DND-41 (cell line): ENCODE results near the gene CD22.

Experiments used
- ATAC-seq: fragments of 200-7000 bp; cut with Tn5 transposase; 3 replicates; pipeline ENCODE4 v1.9.1; 2021; ENCODE audit warnings: low read depth; ENCODE audit not compliant: insufficient read depth
- DNase-seq: peaks from one replicate; pipeline ENCODE4 v3.0.0-alpha.2; 2020
- H2AFZ ChIP-seq: 2 replicates; pipeline ENCODE4 v1.6.0; 2012; ENCODE audit warnings: low read depth, low read length
- H3K27ac ChIP-seq: 2 replicates; pipeline ENCODE4 v1.5.1; 2012; ENCODE audit warnings: low read length, inconsistent platforms
- H3K27me3 ChIP-seq: fragments of 200-600 bp; sonication (generic); 2 replicates; pipeline ENCODE4 v1.6.0; 2012; ENCODE audit warnings: low read length, mild to moderate bottlenecking, inconsistent platforms; ENCODE audit not compliant: insufficient read depth, poor library complexity
- H3K36me3 ChIP-seq: 2 replicates; pipeline ENCODE4 v1.5.1; 2012; ENCODE audit warnings: low read length, inconsistent platforms; ENCODE audit not compliant: insufficient read depth
- H3K4me1 ChIP-seq: 2 replicates; pipeline ENCODE4 v1.5.1; 2012; ENCODE audit warnings: mild to moderate bottlenecking, low read length; ENCODE audit not compliant: insufficient read depth
- H3K4me2 ChIP-seq: 2 replicates; pipeline ENCODE4 v1.6.0; 2012; ENCODE audit warnings: mild to moderate bottlenecking, moderate library complexity, low read length, inconsistent platforms; ENCODE audit not compliant: insufficient read depth
- H3K4me3 ChIP-seq, 2 experiments: fragments of 200-600 bp in 1 of 2; shearing (Covaris generic) in 1 of 2; 2 replicates each; pipeline ENCODE4 v1.5.1; 2012 to 2016; ENCODE audit warnings: inconsistent platforms in 2 of 2, low read length in 2 of 2, mild to moderate bottlenecking in 2 of 2, low read depth in 1 of 2, moderate library complexity in 1 of 2
- H3K79me2 ChIP-seq: 2 replicates; pipeline ENCODE4 v1.6.0; 2012; ENCODE audit warnings: low read length, inconsistent platforms; ENCODE audit not compliant: insufficient read depth
- H3K9ac ChIP-seq: 2 replicates; pipeline ENCODE4 v1.6.0; 2012; ENCODE audit warnings: low read depth, mild to moderate bottlenecking, inconsistent platforms, low read length, moderate library complexity
- H3K9me3 ChIP-seq: 2 replicates; pipeline ENCODE4 v1.5.1; 2012; ENCODE audit warnings: low read length, moderate library complexity, mild to moderate bottlenecking, inconsistent platforms; ENCODE audit not compliant: insufficient read depth, severe bottlenecking
- H4K20me1 ChIP-seq: 2 replicates; pipeline ENCODE4 v1.6.0; 2012; ENCODE audit warnings: low read length; ENCODE audit not compliant: insufficient read depth
- CTCF ChIP-seq: IDR thresholded peaks from 2 replicates; pipeline ENCODE4 v1.5.1; 2012; ENCODE audit warnings: borderline replicate concordance, low read length, moderate library complexity, mild to moderate bottlenecking; ENCODE audit not compliant: poor library complexity, severe bottlenecking; ENCODE audit errors: extremely low read depth
- EZH2 ChIP-seq: IDR thresholded peaks from 3 replicates; pipeline ENCODE4 v1.6.1; 2012; ENCODE audit warnings: borderline replicate concordance, low read depth, mild to moderate bottlenecking, moderate library complexity, low read length, inconsistent platforms; ENCODE audit not compliant: severe bottlenecking

Gene CD22

GRCh38 chr19:35287713-35288112, 41.3 kb upstream of the CD22 start:
- H3K79me2 ChIP-seq, result no peaks in the 10 kb centered on the region
- TF ChIP-seq CTCF (no peak), EZH2 (no peak)
- H3K27me3 ChIP-seq, result no peaks in the 10 kb centered on the region
- no peak overlapping the region for H3K4me2 ChIP-seq
- H2AFZ ChIP-seq, result no peak overlapping the region
- no peak overlapping the region for H3K27ac ChIP-seq
- no peaks in the 10 kb centered on the region for H4K20me1 ChIP-seq
- no peak for DNase-seq
- no peaks in the 10 kb centered on the region for H3K9me3 ChIP-seq
- no peak overlapping the region for H3K9ac ChIP-seq
- no peaks in the 10 kb centered on the region for H3K4me1 ChIP-seq
- no peak overlapping the region for H3K4me3 ChIP-seq
- ATAC-seq, result no peak
- H3K36me3 ChIP-seq, result no peaks in the 10 kb centered on the region

- Histone ChIP-seq H3K36me3 (no peaks in the 10 kb centered on the region), H3K9ac (no peak overlapping the region), H3K27ac (no peak overlapping the region), H3K4me2 (no peak overlapping the region), H3K4me1 (no peaks in the 10 kb centered on the region), H4K20me1 (no peaks in the 10 kb centered on the region), H3K27me3 (no peaks in the 10 kb centered on the region), H3K79me2 (no peaks in the 10 kb centered on the region), H3K4me3 (no peak overlapping the region), H3K9me3 (no peaks in the 10 kb centered on the region), H2AFZ (no peak overlapping the region)
- no peak for TF ChIP-seq EZH2
- TF ChIP-seq CTCF, result no peak
- DNase-seq, result no peak
- no peak for ATAC-seq
Observed at GRCh38 chr19:35288331-35288730, 40.7 kb upstream of the CD22 start.

- Histone ChIP-seq H3K9me3 (no peaks in the 10 kb centered on the region), H2AFZ (no peak overlapping the region), H3K36me3 (no peaks in the 10 kb centered on the region), H3K4me2 (no peak overlapping the region), H4K20me1 (no peaks in the 10 kb centered on the region), H3K9ac (no peak overlapping the region), H3K27ac (no peak overlapping the region), H3K27me3 (no peaks in the 10 kb centered on the region), H3K79me2 (no peaks in the 10 kb centered on the region), H3K4me1 (no peaks in the 10 kb centered on the region), H3K4me3 (no peak overlapping the region)
- ATAC-seq (no peak), DNase-seq (no peak)
- TF ChIP-seq EZH2 (no peak), CTCF (no peak)
Observed at GRCh38 chr19:35288906-35289305, 40.1 kb upstream of the CD22 start.

GRCh38 chr19:35290381-35291127, 38.4 kb upstream of the CD22 start:
- TF ChIP-seq EZH2 (no peak), CTCF (no peak)
- Histone ChIP-seq H3K27me3 (no peaks in the 10 kb centered on the region), H3K4me2 (no peak overlapping the region), H3K4me3 (no peak overlapping the region), H3K9ac (no peak overlapping the region), H2AFZ (no peak overlapping the region), H3K27ac (no peak overlapping the region), H3K9me3 (no peaks in the 10 kb centered on the region), H3K36me3 (no peaks in the 10 kb centered on the region), H4K20me1 (0 out of 2 replicates have a peak, but pooled peaks cover 3% of the 10 kb centered on the region), H3K79me2 (no peaks in the 10 kb centered on the region), H3K4me1 (no peaks in the 10 kb centered on the region)
- ATAC-seq, result no peak
- no peak for DNase-seq
